BE2C (cell line): ENCODE data around the gene PDLIM7.

Source experiments
- DNase-seq: peaks from one replicate; pipeline ENCODE4 v3.0.0-alpha.2; 2020
- H3K27me3 ChIP-seq: fragments of 250-450 bp; sonication (Bioruptor Pico); 2 replicates; pipeline ENCODE4 v1.5.1; 2020; ENCODE audit warnings: mild to moderate bottlenecking
- H3K36me3 ChIP-seq: fragments of 250-450 bp; sonication (Bioruptor Pico); 2 replicates; pipeline ENCODE4 v1.5.1; 2020; ENCODE audit warnings: mild to moderate bottlenecking
- H3K4me1 ChIP-seq: fragments of 250-450 bp; sonication (Bioruptor Pico); 2 replicates; pipeline ENCODE4 v1.5.1; 2020
- H3K4me3 ChIP-seq: 2 replicates; pipeline ENCODE4 v1.5.1; 2011; ENCODE audit warnings: low read depth, low read length
- H3K9me3 ChIP-seq: fragments of 250-450 bp; sonication (Bioruptor Pico); 2 replicates; pipeline ENCODE4 v1.5.1; 2020
- CTCF ChIP-seq: IDR thresholded peaks from 2 replicates; pipeline ENCODE4 v1.5.1; 2012; ENCODE audit warnings: mild to moderate bottlenecking, low read depth, low read length

PDLIM7 gene

DNA sequence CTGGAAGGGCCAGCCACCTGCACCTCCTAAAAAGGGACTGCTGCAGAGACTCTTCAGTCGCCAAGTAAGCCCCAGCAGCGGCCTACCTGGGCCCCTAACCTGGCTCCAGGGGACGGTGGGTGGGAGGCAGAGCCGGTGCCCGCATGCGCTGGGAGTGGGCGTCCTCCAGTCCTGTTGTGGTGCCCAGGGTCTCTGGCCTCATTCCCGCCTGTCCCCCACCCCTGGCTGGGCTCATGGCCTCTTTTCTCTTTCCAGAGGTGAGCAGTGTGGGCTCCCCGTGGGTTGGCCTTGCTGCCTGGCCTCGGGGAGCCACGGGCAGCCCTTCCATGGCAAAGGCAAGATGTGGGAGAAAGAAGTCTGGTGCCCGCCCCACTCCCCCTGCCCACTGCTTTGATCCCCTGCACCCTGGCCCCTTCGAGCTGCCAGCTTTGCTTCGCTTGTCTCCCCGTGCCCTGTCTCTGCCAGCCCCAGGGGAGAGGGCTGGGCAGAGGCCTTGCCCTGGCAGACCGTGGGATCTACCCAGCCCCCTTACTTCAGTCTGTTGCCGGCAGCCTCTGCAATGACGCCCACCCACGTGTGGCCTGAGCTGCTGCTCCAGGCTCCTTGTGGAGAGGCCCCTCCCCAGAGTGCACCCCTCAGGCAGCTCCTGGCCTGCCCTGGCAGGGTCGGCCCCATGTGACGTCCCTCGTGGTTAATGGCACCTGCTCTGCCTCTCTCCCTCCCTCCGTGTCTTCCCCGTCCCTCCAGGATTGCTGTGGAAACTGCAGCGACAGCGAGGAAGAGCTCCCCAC, 56.2 kb downstream of the PDLIM7 start:
- H3K4me3 ChIP-seq = no peak overlapping the region
- no peaks in the 10 kb centered on the region for H3K27me3 ChIP-seq
- peak; percentile 29 for DNase-seq
- TF ChIP-seq CTCF = no peak
- H3K4me1 ChIP-seq = peaks cover 5% of the 10 kb centered on the region; the same call in 1 of the 2 replicates
- H3K36me3 ChIP-seq = peaks cover 34% of the 10 kb centered on the region
- H3K9me3 ChIP-seq = no peaks in the 10 kb centered on the region

DNA sequence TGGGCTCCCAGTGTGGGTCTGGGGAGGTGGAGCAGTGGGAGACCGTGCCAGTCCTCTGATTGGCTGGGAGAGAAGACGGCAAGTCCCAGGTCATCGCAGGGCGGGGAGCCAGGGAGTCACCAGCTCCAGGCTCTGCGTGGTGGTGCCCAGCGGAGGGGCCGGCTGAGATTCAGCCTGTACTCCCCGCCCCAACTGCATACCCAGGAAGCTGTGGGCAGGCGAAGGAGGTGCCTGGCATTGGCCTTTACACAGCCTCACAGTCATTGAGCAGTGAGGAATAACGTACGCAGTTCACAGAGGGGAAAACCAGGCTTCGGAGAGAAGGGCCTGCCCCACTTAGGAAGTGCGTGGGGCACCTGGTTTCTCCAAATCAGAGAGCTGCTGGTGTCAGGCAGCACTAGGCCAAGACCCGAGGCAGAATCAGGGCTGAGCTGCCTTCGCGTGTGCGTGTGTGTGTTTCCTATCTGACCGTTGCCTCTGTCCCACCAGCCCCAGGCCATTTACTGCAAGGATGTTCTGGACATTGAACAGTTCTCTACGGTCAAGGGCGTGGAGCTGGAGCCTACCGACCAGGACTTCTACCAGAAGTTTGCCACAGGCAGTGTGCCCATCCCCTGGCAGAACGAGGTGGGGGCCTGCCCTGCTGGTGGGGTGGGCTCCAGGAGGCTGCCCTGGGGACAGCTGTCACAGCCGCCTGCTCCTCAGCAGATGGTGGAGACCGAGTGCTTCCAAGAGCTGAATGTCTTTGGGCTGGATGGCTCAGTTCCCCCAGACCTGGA, 57.0 kb downstream of the PDLIM7 start:
- DNase-seq = peak; percentile 39
- H3K4me1 ChIP-seq = peaks cover 5% of the 10 kb centered on the region; the same call in 1 of the 2 replicates
- H3K9me3 ChIP-seq = no peaks in the 10 kb centered on the region
- peaks cover 38% of the 10 kb centered on the region for H3K36me3 ChIP-seq
- no peak overlapping the region for H3K4me3 ChIP-seq
- no peak for TF ChIP-seq CTCF
- H3K27me3 ChIP-seq = no peaks in the 10 kb centered on the region

DNA sequence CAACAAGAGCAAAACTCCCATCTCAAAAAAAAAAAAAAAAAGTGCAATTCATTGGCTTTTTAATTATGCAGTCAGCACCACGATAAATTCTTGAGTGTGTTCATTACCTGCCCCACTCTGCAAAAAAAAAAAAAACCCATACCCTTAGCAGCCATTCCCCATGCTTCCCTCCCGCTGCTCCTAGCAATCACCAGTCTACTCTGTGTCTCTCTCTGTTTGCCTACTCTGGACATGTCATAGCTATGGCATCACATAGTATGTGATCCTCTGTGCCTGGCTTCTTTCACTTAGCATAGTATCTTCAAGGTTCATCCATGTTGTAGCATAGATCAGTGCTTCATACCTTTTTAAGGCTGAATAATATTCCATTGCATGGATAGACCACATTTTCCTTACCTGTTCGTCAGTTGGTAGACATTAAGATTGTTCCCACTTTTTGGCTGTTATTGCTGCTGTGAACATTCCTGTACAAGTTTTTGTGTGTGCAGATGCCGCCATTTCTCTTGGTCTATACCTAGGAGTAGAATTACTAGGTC, 57.8 kb downstream of the PDLIM7 start:
- Histone ChIP-seq H3K36me3 (peaks cover 44% of the 10 kb centered on the region), H3K27me3 (no peaks in the 10 kb centered on the region), H3K4me3 (no peak overlapping the region), H3K9me3 (no peaks in the 10 kb centered on the region), H3K4me1 (peaks cover 5% of the 10 kb centered on the region; the same call in 1 of the 2 replicates)
- no peak for DNase-seq
- no peak for TF ChIP-seq CTCF

DNA sequence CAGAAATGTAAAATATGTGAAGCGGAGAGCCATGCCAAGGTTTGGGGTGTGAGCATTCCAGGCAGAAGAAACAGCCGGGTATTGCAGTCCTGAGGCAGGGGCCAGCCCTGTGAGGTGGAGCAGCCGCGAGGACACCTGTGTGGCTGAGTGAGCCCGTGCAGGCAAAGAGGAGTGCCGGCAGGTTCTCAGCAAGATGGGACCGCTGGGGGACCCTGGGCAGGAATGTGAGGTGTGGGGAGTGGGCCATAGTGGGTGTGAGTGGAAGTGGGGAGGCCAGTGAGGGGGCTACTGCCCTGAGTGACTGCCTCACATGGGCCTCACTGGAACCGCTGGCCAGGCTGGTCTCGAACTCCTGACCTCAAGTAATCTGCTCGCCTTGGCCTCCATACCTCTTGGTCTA, 58.9 kb downstream of the PDLIM7 start:
- no peak overlapping the region for H3K4me3 ChIP-seq
- no peaks in the 10 kb centered on the region for H3K9me3 ChIP-seq
- no peak for DNase-seq
- peaks cover 53% of the 10 kb centered on the region for H3K36me3 ChIP-seq
- TF ChIP-seq CTCF = no peak
- H3K4me1 ChIP-seq = peaks cover 5% of the 10 kb centered on the region; the same call in 1 of the 2 replicates
- no peaks in the 10 kb centered on the region for H3K27me3 ChIP-seq

- Histone ChIP-seq H3K4me1 (peaks cover 5% of the 10 kb centered on the region; the same call in 1 of the 2 replicates), H3K36me3 (peaks cover 60% of the 10 kb centered on the region), H3K4me3 (no peak overlapping the region), H3K9me3 (no peaks in the 10 kb centered on the region), H3K27me3 (no peaks in the 10 kb centered on the region)
- no peak for DNase-seq
- no peak for TF ChIP-seq CTCF
These were observed 59.8 kb downstream of the PDLIM7 start for GRCh38 chr5:177437623-177438022.
